ENCODE data around the gene ELFN2.

The ELFN2 gene

DNA sequence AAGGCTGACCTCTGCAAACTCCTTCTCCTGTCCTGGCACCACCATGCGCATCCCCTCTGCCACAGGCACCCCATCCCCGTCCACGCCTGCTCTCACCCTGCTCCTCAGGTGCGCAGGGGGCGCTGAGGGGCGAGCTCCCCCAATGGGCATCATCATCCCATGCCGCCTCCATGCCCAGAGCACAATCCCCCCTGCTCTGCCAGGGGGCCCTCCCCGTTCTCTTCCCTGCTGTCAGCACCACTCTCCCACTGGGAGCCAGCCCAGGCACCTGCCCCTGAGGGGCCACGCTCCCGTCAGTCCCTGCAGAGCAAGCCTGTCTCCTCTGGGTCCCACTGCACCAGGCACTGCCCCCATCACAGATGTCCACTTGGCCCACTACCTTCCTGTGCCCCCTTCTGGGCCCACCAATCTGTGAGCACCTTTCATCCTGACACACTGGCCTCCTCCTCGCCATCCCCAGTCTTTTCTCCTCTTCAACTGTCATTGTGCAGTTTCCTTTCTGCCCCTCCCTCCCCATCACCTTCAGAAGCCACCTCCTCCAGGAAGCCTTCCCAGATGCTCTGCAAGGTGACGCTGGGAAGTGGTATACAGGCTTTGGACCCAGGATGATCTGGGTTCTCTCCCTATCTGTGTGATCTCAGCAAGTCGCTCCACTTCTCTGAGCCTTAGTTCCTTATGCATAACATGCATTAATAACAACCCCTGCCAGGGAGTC, 82.4 kb downstream of the ELFN2 start:
- TF ChIP-seq, protein P1, sequence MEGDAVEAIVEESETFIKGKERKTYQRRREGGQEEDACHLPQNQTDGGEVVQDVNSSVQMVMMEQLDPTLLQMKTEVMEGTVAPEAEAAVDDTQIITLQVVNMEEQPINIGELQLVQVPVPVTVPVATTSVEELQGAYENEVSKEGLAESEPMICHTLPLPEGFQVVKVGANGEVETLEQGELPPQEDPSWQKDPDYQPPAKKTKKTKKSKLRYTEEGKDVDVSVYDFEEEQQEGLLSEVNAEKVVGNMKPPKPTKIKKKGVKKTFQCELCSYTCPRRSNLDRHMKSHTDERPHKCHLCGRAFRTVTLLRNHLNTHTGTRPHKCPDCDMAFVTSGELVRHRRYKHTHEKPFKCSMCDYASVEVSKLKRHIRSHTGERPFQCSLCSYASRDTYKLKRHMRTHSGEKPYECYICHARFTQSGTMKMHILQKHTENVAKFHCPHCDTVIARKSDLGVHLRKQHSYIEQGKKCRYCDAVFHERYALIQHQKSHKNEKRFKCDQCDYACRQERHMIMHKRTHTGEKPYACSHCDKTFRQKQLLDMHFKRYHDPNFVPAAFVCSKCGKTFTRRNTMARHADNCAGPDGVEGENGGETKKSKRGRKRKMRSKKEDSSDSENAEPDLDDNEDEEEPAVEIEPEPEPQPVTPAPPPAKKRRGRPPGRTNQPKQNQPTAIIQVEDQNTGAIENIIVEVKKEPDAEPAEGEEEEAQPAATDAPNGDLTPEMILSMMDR (conservative IDR thresholded peaks at IDR 0.05) = no peak
- no peak overlapping the region for H3K27ac ChIP-seq

- TF ChIP-seq, protein P1 (conservative IDR thresholded peaks at IDR 0.05) = no peak
- no peak overlapping the region for H3K27ac ChIP-seq
These were observed 83.2 kb downstream of the ELFN2 start for GRCh38 chr22:37343863-37344734.

GRCh38 chr22:37343348-37343747, 83.9 kb downstream of the ELFN2 start:
- H3K27ac ChIP-seq = no peak overlapping the region
- TF ChIP-seq, protein P1 (conservative IDR thresholded peaks at IDR 0.05) = no peak

DNA sequence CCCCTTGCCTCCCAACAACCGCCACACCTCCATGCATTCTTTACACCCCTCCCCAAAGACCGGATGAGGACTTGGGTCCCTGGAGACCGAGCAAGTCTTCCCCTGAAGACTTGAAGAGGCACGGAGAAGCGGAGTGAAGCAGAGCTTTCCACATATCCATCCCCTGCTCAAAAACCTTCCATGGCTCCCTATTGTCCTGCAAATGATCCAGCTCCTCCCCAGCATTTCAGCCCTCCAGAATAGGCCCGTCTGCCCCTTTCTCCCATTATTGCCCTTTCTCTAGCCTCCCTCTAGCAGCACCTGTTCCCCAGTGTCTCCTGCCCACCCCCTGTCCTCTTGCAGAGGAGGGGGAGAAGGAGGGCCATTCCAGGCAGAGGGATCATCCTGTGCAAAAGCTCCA, 85.2 kb downstream of the ELFN2 start:
- TF ChIP-seq, protein P1 (conservative IDR thresholded peaks at IDR 0.05) = no peak
- no peak overlapping the region for H3K27ac ChIP-seq

DNA sequence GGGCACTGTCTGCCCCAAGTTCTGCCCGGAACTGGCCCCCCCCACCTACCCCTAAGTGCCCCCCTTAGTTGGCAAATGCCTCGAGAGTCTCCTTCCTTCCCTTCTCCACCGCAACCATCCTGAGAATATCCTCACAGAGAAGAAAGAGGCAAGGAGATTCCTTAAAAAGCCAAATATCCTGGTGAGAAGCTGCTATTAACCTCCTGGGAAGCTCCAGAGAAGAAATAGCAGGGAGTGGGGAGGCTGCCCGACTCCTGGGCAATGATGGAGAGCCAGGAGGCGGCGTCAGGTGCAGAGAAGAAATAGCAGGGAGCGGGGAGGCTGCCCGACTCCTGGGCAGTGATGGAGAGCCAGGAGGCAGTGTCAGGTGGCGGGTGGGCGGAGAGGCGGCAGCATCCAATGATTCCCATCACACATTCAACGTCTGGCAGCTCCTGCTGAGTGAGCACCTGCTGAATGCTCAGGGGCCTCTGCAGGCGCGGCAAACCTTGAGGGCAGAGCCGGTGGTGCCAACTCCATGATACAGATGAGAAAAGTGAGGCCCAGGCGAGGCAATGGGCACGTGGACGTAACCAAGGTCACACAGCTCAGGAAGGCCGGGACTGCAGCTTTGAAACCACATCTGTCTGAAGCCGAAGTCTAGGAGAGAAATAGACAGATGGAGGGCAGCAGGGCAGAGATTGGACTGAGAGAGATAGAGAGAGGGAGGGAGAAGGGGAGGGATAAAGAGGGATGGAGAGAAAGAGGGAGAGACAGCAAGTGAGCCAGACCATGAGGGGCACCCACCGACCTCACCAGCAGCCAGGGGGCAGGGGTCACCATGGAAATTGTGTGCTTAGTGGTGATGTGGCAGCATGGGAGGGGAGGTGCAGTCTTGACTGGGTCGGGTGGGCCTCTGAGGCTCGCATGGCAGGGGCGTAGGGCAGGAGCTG, 86.7 kb downstream of the ELFN2 start:
- no peak overlapping the region for H3K27ac ChIP-seq
- TF ChIP-seq, protein P1 (conservative IDR thresholded peaks at IDR 0.05) = no peak

- TF ChIP-seq, protein P1 (conservative IDR thresholded peaks at IDR 0.05) = no peak
- no peak overlapping the region for H3K27ac ChIP-seq
These were observed 88.6 kb downstream of the ELFN2 start for GRCh38 chr22:37338539-37339246.
